Uterus (tissue), 4 donors: ENCODE data around the gene IGFBP1. TPM values are rescaled to one million over a fixed set of nuclear protein-coding genes. Genes with fewer than 3 reads are reported as not detected.
A peak's percentile ranks its signal among the peaks of the same experiment; 100 is the strongest.

Source experiments
- DNase-seq, 2 donors: peaks; one replicate each; pipeline ENCODE4 v3.0.0-alpha.2; 2019 to 2020
- H3K27ac ChIP-seq, 2 donors: fragments of 200-600 bp; sonication (generic); 1 replicate in 1 of 2; 2 replicates in 1 of 2; pipeline ENCODE4 v1.5.1; 2016 to 2018
- H3K27me3 ChIP-seq, 2 donors: fragments of 200-600 bp; sonication (generic); one replicate each; pipeline ENCODE4 v1.5.1; 2018 to 2019; ENCODE audit warnings: control low read depth in 1 of 2
- H3K36me3 ChIP-seq, 2 donors: fragments of 200-600 bp; sonication (generic); one replicate each; pipeline ENCODE4 v1.5.1; 2019; ENCODE audit warnings: control low read depth in 1 of 2
- H3K4me1 ChIP-seq, 2 donors: fragments of 200-600 bp; sonication (generic); one replicate each; pipeline ENCODE4 v1.5.1; 2018 to 2019; ENCODE audit warnings: control low read depth in 1 of 2
- H3K4me3 ChIP-seq, 2 donors: fragments of 200-600 bp; sonication (generic); 1 replicate in 1 of 2; 2 replicates in 1 of 2; pipeline ENCODE4 v1.5.1; 2018 to 2019; ENCODE audit warnings: mild to moderate bottlenecking in 1 of 2
- H3K9me3 ChIP-seq, 2 donors: fragments of 200-600 bp; sonication (generic); one replicate each; pipeline ENCODE4 v1.5.1; 2019; ENCODE audit warnings: control low read depth in 1 of 2
- POLR2A ChIP-seq, 2 donors: fragments of 450-650 bp; IDR thresholded peaks; one replicate each; pipeline ENCODE4 v1.6.1; 2016; ENCODE audit warnings: antibody characterized with exemption in 2 of 2, mild to moderate bottlenecking in 1 of 2, moderate library complexity in 1 of 2
- intact Hi-C: fragments of 100-400 bp; cut with DNase I; formaldehyde crosslinking; loops from one replicate; pipeline ENCODE4 v1.15.1; 2023; ENCODE audit warnings: low total_unique reads
- total RNA-seq, 4 donors: library from RNA; depleted of rRNA in 3 of 4; stranded (reverse); fragments of >200 nt in 3 of 4; gene quantifications; one replicate each; pipeline versions ENCODE4 v1.1.0 to v1.2.4, GENCODE V29; 2014 to 2023
- TF ChIP-seq, protein P1 (sequence below), 4 experiments: fragments of 200-600 bp in 2 of 4; fragments of 450-650 bp in 2 of 4; sonication (generic) in 2 of 4; IDR thresholded peaks; one replicate each; pipeline ENCODE4 v1.5.1; 2016 to 2019; ENCODE audit warnings: antibody characterized with exemption in 4 of 4, mild to moderate bottlenecking in 2 of 4, moderate library complexity in 1 of 4
- donor health status: DM: yes; HTN: yes; CAD: no.

The IGFBP1 gene
- total RNA-seq, 4 donors from 2014 or later: 1.9 TPM; not detected in 3

GRCh38 chr7:45924283-45924682, 36.0 kb downstream of the IGFBP1 start:
- Histone ChIP-seq H3K27ac (peak overlapping the region in 1 of 2 donors; percentile 0), H3K4me1 (no peaks in the 10 kb centered on the region), H3K36me3 (no peaks in the 10 kb centered on the region), H3K9me3 (no peaks in the 10 kb centered on the region), H3K4me3 (no peak overlapping the region), H3K27me3 (no peaks in the 10 kb centered on the region)
- intact Hi-C loops: loop anchor here (5.0 to 10.0 kb wide), 2 partner anchors 1163 to 1251 kb away; no protein-coding TSS in a partner anchor
- TF ChIP-seq, protein P1, sequence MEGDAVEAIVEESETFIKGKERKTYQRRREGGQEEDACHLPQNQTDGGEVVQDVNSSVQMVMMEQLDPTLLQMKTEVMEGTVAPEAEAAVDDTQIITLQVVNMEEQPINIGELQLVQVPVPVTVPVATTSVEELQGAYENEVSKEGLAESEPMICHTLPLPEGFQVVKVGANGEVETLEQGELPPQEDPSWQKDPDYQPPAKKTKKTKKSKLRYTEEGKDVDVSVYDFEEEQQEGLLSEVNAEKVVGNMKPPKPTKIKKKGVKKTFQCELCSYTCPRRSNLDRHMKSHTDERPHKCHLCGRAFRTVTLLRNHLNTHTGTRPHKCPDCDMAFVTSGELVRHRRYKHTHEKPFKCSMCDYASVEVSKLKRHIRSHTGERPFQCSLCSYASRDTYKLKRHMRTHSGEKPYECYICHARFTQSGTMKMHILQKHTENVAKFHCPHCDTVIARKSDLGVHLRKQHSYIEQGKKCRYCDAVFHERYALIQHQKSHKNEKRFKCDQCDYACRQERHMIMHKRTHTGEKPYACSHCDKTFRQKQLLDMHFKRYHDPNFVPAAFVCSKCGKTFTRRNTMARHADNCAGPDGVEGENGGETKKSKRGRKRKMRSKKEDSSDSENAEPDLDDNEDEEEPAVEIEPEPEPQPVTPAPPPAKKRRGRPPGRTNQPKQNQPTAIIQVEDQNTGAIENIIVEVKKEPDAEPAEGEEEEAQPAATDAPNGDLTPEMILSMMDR (IDR thresholded peaks at IDR 0.05): no peak
- no peak for TF ChIP-seq POLR2A (IDR thresholded peaks at IDR 0.05)
- DNase-seq: no peak

- no peaks in the 10 kb centered on the region for H3K4me1 ChIP-seq
- intact Hi-C loops: loop anchor here (10.0 kb wide), 1 partner anchor 1247 kb away; no protein-coding TSS in a partner anchor
These were observed 39.4 kb downstream of the IGFBP1 start for GRCh38 chr7:45927721-45928120.

GRCh38 chr7:45930967-45931366, 42.7 kb downstream of the IGFBP1 start:
- no peak overlapping the region for H3K27ac ChIP-seq
- H3K4me3 ChIP-seq: no peak overlapping the region
- no peaks in the 10 kb centered on the region for H3K27me3 ChIP-seq
- DNase-seq: no peak
- H3K4me1 ChIP-seq: no peaks in the 10 kb centered on the region
- no peaks in the 10 kb centered on the region for H3K9me3 ChIP-seq
- intact Hi-C loops: no loop called here
- TF ChIP-seq, protein P1 (IDR thresholded peaks at IDR 0.05): no peak
- no peak for TF ChIP-seq POLR2A (IDR thresholded peaks at IDR 0.05)
- H3K36me3 ChIP-seq: no peaks in the 10 kb centered on the region

More at GRCh38 chr7:45927721-45928120, 39.4 kb downstream of the IGFBP1 start:
- DNase-seq: no peak
- Histone ChIP-seq H3K27me3 (no peaks in the 10 kb centered on the region), H3K36me3 (no peaks in the 10 kb centered on the region), H3K4me3 (no peak overlapping the region), H3K27ac (no peak overlapping the region), H3K9me3 (no peaks in the 10 kb centered on the region)
- TF ChIP-seq, protein P1 (IDR thresholded peaks at IDR 0.05): no peak
- no peak for TF ChIP-seq POLR2A (IDR thresholded peaks at IDR 0.05)

DNA sequence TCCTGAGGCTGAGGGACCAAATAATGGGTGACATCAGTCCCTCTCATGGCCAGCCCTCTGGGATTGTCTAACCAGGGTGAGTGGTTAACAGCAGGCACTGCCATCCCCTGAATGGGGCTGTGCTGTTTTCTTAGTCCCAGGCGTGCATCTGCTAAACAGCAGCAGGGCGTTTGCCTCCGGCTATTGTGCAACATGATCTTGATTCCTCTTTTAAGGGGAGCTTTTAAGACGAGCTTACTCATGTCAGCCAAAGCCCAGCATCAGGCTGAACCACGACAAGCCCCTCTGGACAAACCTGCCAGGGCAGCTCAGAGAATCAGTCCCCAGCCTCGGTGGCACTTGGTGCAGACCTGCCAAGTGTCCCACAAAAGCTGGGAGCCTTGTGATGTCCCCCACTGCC, 49.0 kb downstream of the IGFBP1 start:
- H3K36me3 ChIP-seq: no peaks in the 10 kb centered on the region
- H3K9me3 ChIP-seq: no peaks in the 10 kb centered on the region
- H3K27me3 ChIP-seq: no peaks in the 10 kb centered on the region
- no peak overlapping the region for H3K4me3 ChIP-seq
- no peak for TF ChIP-seq POLR2A (IDR thresholded peaks at IDR 0.05)
- TF ChIP-seq, protein P1 (IDR thresholded peaks at IDR 0.05): no peak
- H3K4me1 ChIP-seq: no peaks in the 10 kb centered on the region
- no peak for DNase-seq
- intact Hi-C loops: no loop called here
- no peak overlapping the region for H3K27ac ChIP-seq

DNA sequence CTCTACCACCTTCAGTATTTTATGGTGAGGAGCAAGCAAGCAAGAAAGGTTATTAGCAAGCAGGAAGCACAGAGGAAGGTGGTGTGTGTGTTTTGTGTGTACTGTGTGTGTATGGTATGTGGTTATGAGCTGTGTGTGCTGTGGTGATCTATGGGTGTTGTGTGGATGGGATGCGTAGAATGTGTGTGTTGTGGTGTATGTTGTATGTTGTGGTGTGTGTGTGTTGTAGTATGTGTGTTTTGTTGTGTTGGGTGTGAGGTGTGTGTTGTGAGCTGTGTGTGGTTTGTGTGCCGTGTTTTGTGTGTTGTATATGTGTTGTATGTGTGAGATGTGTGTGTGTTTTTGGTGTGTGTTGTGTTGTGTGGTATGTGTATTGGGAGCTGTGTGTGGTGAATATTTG, 49.6 kb downstream of the IGFBP1 start:
- no peaks in the 10 kb centered on the region for H3K36me3 ChIP-seq

More for the DNA sequence above, 49.6 kb downstream of the IGFBP1 start:
- H3K27ac ChIP-seq: no peak overlapping the region
- no peaks in the 10 kb centered on the region for H3K27me3 ChIP-seq
- no peaks in the 10 kb centered on the region for H3K4me1 ChIP-seq
- intact Hi-C loops: no loop called here
- no peak for TF ChIP-seq POLR2A (IDR thresholded peaks at IDR 0.05)
- TF ChIP-seq, protein P1 (IDR thresholded peaks at IDR 0.05): no peak
- DNase-seq: no peak
- no peak overlapping the region for H3K4me3 ChIP-seq
- no peaks in the 10 kb centered on the region for H3K9me3 ChIP-seq
